Activated T-helper 17 cell treated with anti-CD3 and anti-CD28 coated beads, Interleukin-2, amount 50 U/mL, for 72 hours (primary cell): Measurements from ENCODE around the gene STXBP2. TPM values are rescaled to one million over a fixed set of nuclear protein-coding genes. Genes with fewer than 3 reads are reported as not detected.

Experiments used
- ATAC-seq: fragments of 150-1000 bp; cut with Tn5 transposase; replicated peaks from 2 replicates; pipeline ENCODE4 v1.10.0; 2021; ENCODE audit warnings: mild to moderate bottlenecking, moderate library complexity
- H3K27ac Mint-ChIP-seq: one replicate; pipeline ENCODE4 v1.8.0; 2022; ENCODE audit warnings: mixed read lengths
- H3K27me3 Mint-ChIP-seq: one replicate; pipeline ENCODE4 v1.8.0; 2022; ENCODE audit warnings: mixed read lengths
- H3K36me3 Mint-ChIP-seq: one replicate; pipeline ENCODE4 v1.8.0; 2022; ENCODE audit warnings: low read depth, mild to moderate bottlenecking, mixed read lengths
- H3K4me1 Mint-ChIP-seq: one replicate; pipeline ENCODE4 v1.8.0; 2022; ENCODE audit warnings: mixed read lengths
- H3K4me3 Mint-ChIP-seq: one replicate; pipeline ENCODE4 v1.8.0; 2022; ENCODE audit warnings: mild to moderate bottlenecking, mixed read lengths
- H3K9me3 Mint-ChIP-seq: one replicate; pipeline ENCODE4 v1.8.0; 2022; ENCODE audit warnings: mixed read lengths
- total RNA-seq, 2 donors: library from RNA; stranded (reverse); gene quantifications; one replicate each; pipeline ENCODE4 v1.2.3, GENCODE V29; 2022

Gene STXBP2
- total RNA-seq, 2 donors from 2014 or later = 113 to 154 TPM

DNA sequence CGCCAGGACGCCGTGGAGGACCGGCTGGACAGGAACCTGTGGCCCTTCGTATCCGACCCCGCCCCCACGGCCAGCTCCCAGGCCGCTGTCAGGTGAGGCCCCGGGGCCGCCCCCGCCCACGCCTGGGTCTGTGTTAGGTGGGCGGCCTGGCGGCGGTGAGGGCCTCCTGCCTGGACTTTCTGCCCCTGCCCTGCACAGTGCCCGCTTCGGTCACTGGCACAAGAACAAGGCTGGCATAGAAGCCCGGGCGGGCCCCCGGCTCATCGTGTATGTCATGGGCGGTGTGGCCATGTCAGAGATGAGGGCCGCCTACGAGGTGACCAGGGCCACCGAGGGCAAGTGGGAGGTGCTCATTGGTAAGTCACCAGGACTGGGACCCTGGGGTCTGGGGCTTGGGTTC, 10.2 kb downstream of the STXBP2 start:
- Mint-ChIP-seq H3K27ac (no peak overlapping the region), H3K27me3 (no peaks in the 10 kb centered on the region), H3K4me1 (peaks cover under 1% of the 10 kb centered on the region), H3K36me3 (peaks cover 14% of the 10 kb centered on the region), H3K9me3 (no peaks in the 10 kb centered on the region), H3K4me3 (no peak overlapping the region)
- no peak for ATAC-seq

DNA sequence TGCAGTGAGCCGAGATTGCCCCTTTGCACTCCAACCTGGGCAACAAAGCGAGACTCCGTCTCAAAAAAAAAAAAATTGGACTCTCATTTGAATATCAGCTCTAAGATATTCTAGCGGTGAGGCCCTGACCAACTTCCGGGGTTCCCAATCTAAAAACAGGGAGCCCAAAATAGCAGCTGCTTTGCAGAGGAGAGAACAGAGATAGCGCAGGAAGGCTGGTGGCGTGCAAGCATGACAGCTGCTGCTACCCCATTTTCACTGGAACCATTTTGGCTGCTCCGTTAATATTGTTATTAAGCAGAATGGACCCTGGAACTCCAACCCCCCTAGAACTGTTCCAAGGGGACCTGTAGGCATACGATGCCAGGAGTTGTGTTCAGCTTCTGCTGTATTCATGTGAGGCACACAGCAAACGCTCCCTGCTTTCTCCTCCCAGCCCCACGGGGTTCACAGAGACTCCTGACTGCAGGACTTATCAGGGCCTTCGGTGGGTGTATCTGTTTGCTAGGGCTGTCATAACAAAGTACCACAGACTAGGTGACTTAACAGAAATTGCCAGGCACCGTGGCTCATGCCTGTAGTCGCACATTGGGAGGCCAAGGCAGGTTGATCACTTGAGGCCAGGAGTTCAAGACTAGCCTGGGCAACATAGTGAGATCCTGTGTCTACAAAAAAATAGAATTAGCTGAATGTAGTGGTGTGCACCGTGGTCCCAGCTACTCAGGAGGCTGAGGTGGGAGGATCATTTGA, 11.5 kb downstream of the STXBP2 start:
- Mint-ChIP-seq H3K4me3 (no peak overlapping the region), H3K27me3 (no peaks in the 10 kb centered on the region), H3K27ac (no peak overlapping the region), H3K9me3 (no peaks in the 10 kb centered on the region), H3K36me3 (peaks cover 7% of the 10 kb centered on the region), H3K4me1 (peaks cover 11% of the 10 kb centered on the region)
- ATAC-seq = no peak

- H3K9me3 Mint-ChIP-seq = no peaks in the 10 kb centered on the region
These were observed 13.2 kb downstream of the STXBP2 start for GRCh38 chr19:7650148-7650547.

DNA sequence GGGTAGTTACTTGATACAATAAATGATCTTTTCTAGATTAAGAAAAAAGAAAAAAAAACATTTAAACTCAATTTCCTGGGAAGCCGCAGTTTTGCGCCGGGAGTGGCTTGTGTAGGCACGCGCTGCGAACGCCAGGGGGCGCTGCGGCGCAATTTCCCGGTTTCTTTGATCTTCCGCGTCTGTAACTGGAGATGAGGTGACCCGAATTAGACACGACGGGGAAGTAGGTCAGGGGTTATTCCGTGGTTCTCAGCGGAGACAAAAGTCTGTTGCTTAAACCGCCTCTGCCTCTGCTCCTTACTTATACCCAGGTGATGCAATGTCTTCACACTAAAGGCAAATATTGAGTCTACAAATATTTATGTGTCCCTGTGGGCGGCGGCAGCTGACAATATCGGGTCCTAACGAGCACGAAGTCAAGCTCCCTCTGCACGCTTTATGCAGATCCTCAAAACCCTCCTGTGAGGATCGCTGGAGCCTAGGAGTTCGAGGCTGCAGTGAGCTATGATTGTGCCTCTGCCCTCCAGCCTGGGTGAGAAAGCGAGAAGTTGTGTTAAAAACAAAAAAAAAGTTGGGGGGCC, 15.2 kb downstream of the STXBP2 start:
- Mint-ChIP-seq H3K9me3 (no peaks in the 10 kb centered on the region), H3K4me3 (peak overlapping the region; percentile 80), H3K27ac (peak overlapping the region; percentile 82), H3K36me3 (no peaks in the 10 kb centered on the region), H3K4me1 (peaks cover 11% of the 10 kb centered on the region), H3K27me3 (no peaks in the 10 kb centered on the region)
- ATAC-seq = peak; percentile 93

More at GRCh38 chr19:7650148-7650547, 13.2 kb downstream of the STXBP2 start:
- H3K36me3 Mint-ChIP-seq = peaks cover 7% of the 10 kb centered on the region
- no peaks in the 10 kb centered on the region for H3K27me3 Mint-ChIP-seq
- H3K4me1 Mint-ChIP-seq = peaks cover 11% of the 10 kb centered on the region
- H3K27ac Mint-ChIP-seq = no peak overlapping the region
- ATAC-seq = no peak
- no peak overlapping the region for H3K4me3 Mint-ChIP-seq

- Mint-ChIP-seq H3K27ac (no peak overlapping the region), H3K27me3 (no peaks in the 10 kb centered on the region), H3K4me3 (no peak overlapping the region), H3K36me3 (no peaks in the 10 kb centered on the region), H3K4me1 (peaks cover 11% of the 10 kb centered on the region), H3K9me3 (no peaks in the 10 kb centered on the region)
- no peak for ATAC-seq
These were observed 17.5 kb downstream of the STXBP2 start for GRCh38 chr19:7654401-7654800.

DNA sequence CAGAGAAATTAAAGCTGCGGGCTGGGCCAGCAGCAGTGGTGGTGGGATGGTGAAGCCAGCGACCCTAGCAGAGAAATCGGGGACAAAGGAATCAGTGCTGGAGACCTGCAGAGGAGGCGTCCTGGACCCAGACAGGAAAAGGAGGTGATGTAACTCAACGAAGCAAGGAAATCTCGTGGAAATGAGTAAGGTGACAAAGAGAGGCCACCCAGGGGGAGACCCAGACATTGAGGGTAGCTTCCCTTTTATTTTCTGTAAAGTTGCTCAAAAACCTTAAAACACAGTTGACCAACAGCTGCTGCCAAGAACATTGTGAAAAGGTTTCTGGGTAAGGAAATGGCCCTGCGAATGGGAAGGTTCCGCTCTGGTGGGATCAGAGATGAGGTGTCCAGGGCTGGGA, 18.7 kb downstream of the STXBP2 start:
- Mint-ChIP-seq H3K4me3 (no peak overlapping the region), H3K27me3 (no peaks in the 10 kb centered on the region), H3K9me3 (no peaks in the 10 kb centered on the region), H3K4me1 (peaks cover 11% of the 10 kb centered on the region), H3K27ac (no peak overlapping the region), H3K36me3 (no peaks in the 10 kb centered on the region)
- no peak for ATAC-seq

- Mint-ChIP-seq H3K27ac (peak overlapping the region; percentile 28), H3K4me1 (peaks cover 9% of the 10 kb centered on the region), H3K27me3 (no peaks in the 10 kb centered on the region), H3K36me3 (no peaks in the 10 kb centered on the region), H3K9me3 (no peaks in the 10 kb centered on the region), H3K4me3 (peak overlapping the region; percentile 75)
- peak; percentile 81 for ATAC-seq
These were observed 20.3 kb downstream of the STXBP2 start for GRCh38 chr19:7657131-7657751.

- ATAC-seq = peak; percentile 88
- Mint-ChIP-seq H3K27me3 (no peaks in the 10 kb centered on the region), H3K36me3 (no peaks in the 10 kb centered on the region), H3K4me1 (peaks cover under 1% of the 10 kb centered on the region), H3K27ac (peak overlapping the region; percentile 74), H3K9me3 (no peaks in the 10 kb centered on the region), H3K4me3 (peak overlapping the region; percentile 75)
These were observed 21.3 kb downstream of the STXBP2 start for GRCh38 chr19:7658219-7658686.

GRCh38 chr19:7661744-7662538, 25.0 kb downstream of the STXBP2 start:
- Mint-ChIP-seq H3K4me1 (no peaks in the 10 kb centered on the region), H3K27ac (no peak overlapping the region), H3K36me3 (no peaks in the 10 kb centered on the region), H3K4me3 (no peak overlapping the region), H3K27me3 (peaks cover 3% of the 10 kb centered on the region), H3K9me3 (no peaks in the 10 kb centered on the region)
- no peak for ATAC-seq

DNA sequence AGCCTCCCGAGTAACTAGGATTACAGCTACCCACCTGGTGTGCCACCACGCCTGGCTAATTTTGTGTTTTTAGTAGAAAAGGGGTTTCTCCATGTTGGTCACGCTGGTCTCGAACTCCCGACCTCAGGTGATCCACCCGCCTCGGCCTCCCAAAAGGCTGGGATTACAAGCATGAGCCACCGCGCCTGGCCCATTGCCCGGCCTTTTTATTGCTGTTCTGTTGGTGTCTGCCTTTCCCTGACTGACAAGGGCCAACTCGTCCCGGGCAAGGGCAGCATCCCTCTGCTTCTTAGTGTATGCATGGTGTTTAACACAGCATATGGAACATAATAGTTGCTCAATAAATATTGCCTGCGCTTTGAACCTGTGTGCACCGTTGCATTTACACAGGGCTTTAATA, 25.7 kb downstream of the STXBP2 start:
- ATAC-seq = no peak

DNA sequence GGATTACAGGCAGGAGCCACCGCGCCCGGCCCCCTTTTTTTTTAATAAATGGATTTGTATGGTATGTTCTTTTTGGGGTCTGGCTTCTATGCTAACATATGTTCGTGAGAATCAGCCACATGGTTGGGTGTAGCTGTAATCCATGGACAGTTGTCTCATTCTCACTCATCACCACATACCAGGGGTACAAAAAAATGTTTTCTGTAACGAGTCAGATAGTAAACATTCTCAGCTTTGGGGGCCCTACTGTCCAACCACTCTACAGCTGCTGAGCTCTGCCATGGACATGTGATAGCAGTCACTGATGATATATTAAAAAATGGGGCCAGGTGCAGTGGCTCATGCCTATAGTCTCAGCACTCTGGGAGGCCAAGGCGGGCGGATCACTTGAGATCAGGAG, 26.8 kb downstream of the STXBP2 start:
- Mint-ChIP-seq H3K9me3 (no peaks in the 10 kb centered on the region), H3K4me1 (no peaks in the 10 kb centered on the region), H3K27me3 (peaks cover 5% of the 10 kb centered on the region), H3K27ac (no peak overlapping the region), H3K4me3 (no peak overlapping the region), H3K36me3 (no peaks in the 10 kb centered on the region)
- ATAC-seq = no peak

More for the DNA sequence above, 25.7 kb downstream of the STXBP2 start:
- Mint-ChIP-seq H3K27me3 (peaks cover 5% of the 10 kb centered on the region), H3K27ac (no peak overlapping the region), H3K4me1 (no peaks in the 10 kb centered on the region), H3K9me3 (no peaks in the 10 kb centered on the region), H3K4me3 (no peak overlapping the region), H3K36me3 (no peaks in the 10 kb centered on the region)

- ATAC-seq = no peak
- H3K36me3 Mint-ChIP-seq = no peaks in the 10 kb centered on the region
- H3K4me3 Mint-ChIP-seq = no peak overlapping the region
- no peak overlapping the region for H3K27ac Mint-ChIP-seq
- H3K9me3 Mint-ChIP-seq = no peaks in the 10 kb centered on the region
- peaks cover 10% of the 10 kb centered on the region for H3K27me3 Mint-ChIP-seq
- no peaks in the 10 kb centered on the region for H3K4me1 Mint-ChIP-seq
These were observed 28.2 kb downstream of the STXBP2 start for GRCh38 chr19:7665076-7665475.

DNA sequence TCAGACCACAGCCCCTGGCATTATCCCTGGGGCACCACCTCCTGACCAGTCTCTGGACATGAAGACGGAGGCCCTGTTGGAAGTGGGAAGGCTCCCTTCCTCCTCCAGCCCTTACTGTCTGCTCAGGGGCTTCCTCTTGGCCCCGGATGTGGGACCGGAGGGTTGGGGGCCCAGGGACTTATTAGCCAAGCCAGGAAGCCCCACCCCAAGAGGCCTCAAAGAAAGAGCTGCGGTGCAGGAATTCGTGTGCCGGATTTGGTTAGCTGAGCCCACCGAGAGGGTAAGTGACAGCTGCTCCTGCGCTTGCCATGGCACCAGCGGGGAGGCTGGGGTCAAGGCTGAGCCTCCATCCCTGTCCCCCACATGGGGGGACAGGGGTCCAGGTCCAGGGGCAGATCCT, 31.9 kb downstream of the STXBP2 start, which contains the start of gene RETN:
TSS of gene RETN (plus strand) at position 208 of the 400 bp plus-strand sequence. CDS start 278 bp downstream, outside the sequence.
- H3K4me1 Mint-ChIP-seq = no peaks in the 10 kb centered on the region
- no peak for ATAC-seq
- no peaks in the 10 kb centered on the region for H3K9me3 Mint-ChIP-seq
- peaks cover 19% of the 10 kb centered on the region for H3K27me3 Mint-ChIP-seq
- H3K4me3 Mint-ChIP-seq = no peak within 1 kb of the TSS
- no peak within 1 kb of the TSS for H3K27ac Mint-ChIP-seq
- no peaks in the 10 kb centered on the region for H3K36me3 Mint-ChIP-seq

DNA sequence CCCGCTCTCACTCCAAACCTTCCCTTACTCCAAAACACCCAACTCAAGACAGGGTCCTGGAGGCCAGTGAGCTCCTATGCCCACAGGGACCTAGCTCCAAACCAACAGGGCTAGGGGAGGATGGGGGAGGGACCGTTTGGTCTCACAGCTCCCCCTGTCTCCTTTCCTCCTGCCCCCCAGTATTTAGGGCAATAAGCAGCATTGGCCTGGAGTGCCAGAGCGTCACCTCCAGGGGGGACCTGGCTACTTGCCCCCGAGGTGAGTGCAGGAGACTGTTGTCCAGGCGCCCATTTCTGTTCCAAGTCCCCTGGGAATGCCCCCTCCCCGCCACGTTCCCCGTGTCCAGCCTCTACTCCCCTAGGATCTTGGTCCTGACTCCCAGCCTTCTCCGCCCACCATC, 32.7 kb downstream of the STXBP2 start:
- no peak for ATAC-seq
- peaks cover 22% of the 10 kb centered on the region for H3K27me3 Mint-ChIP-seq
- H3K4me1 Mint-ChIP-seq = no peaks in the 10 kb centered on the region
- no peaks in the 10 kb centered on the region for H3K9me3 Mint-ChIP-seq
- H3K27ac Mint-ChIP-seq = no peak overlapping the region
- no peak overlapping the region for H3K4me3 Mint-ChIP-seq
- no peaks in the 10 kb centered on the region for H3K36me3 Mint-ChIP-seq
